AG04450 (cell line): ENCODE results near the gene PPFIBP1. TPM values are rescaled to one million over a fixed set of nuclear protein-coding genes. Genes with fewer than 3 reads are reported as not detected.
"Not testable (repeated sequence)": the region's sequence is repeated elsewhere in the genome, so short reads cannot be mapped to it uniquely, and the experiment has no call there.

Experiments
- CTCF ChIA-PET: fragments of 300-600, 350-600 bp; formaldehyde crosslinking; extraction: SDS; loops from one replicate; lab custom pipeline; 2022; ENCODE audit warnings: antibody characterized with exemption, inconsistent platforms; lab: Charles Lee
- POLR2A ChIA-PET: fragments of 350-600 bp; formaldehyde crosslinking; extraction: SDS; loops from one replicate; lab custom pipeline; 2021; ENCODE audit warnings: antibody characterized with exemption, inconsistent platforms; lab: Yijun Ruan, JAX
- DNase-seq: peaks from one replicate; pipeline ENCODE4 v3.0.0-alpha.2; 2011; ENCODE audit warnings: low read depth, low spot score
- H3K27ac ChIP-seq: one replicate; pipeline ENCODE4 v1.5.1; 2012; ENCODE audit warnings: low read depth, low read length, control low read depth
- H3K27me3 ChIP-seq: one replicate; pipeline ENCODE4 v1.6.0; 2012; ENCODE audit warnings: low read length; ENCODE audit not compliant: control insufficient read depth, insufficient read depth
- H3K4me3 ChIP-seq: 2 replicates; pipeline ENCODE4 v1.5.1; 2011; ENCODE audit warnings: mild to moderate bottlenecking, low read depth, low read length, control low read depth
- H3K9me3 ChIP-seq: 2 replicates; pipeline ENCODE4 v1.5.1; 2012; ENCODE audit warnings: low read length; ENCODE audit not compliant: control insufficient read depth, insufficient read depth
- CTCF ChIP-seq: IDR thresholded peaks from 2 replicates; pipeline ENCODE4 v1.5.1; 2011; ENCODE audit warnings: low read depth, low read length, control low read depth, inconsistent platforms
- polyA plus RNA-seq: library from polyadenylated mRNA; depleted of rRNA; stranded (reverse); fragments of >200 nt; gene quantifications from 2 replicates; pipeline ENCODE4 v1.2.3, GENCODE V29; 2011

The PPFIBP1 gene
- polyA plus RNA-seq, 1 experiment, result 58.3 TPM

DNA sequence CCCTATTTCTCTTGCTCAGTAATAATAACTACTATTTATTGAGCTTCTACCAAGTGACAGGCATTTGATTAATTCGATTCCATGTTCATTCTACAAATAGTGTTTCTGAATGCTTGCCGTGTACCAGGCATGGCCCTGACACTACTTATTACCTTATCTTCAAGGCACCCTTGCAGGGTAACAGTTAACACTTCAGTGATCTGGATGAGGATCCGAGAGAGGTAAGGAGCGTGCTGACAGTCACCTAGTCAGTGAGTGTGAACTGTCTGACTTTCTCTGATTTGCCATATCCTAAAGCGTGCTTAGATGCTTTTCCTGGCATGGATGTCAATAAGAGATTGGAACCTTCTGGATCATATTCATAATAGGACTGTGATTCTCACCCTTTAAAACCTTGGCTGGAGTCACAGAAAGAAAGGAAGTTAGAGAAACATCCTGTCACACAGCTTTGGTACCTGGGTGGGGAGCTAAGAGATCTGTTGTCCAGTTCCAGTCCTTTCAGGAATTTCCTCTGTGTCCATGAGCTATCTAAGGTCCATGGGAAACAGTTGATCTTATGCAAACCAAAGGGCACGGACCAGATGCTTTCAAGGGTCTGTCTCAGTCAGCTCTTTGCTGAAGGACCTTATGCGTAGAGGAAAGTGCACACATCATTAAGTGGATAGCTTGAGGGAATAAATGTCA, 54.8 kb downstream of the PPFIBP1 start:
- no peak for TF ChIP-seq CTCF
- H3K27me3 ChIP-seq, result no peaks in the 10 kb centered on the region
- POLR2A ChIA-PET, result no interaction called here
- no peak overlapping the region for H3K4me3 ChIP-seq
- no peaks in the 10 kb centered on the region for H3K9me3 ChIP-seq
- CTCF ChIA-PET, result no interaction called here
- DNase-seq, result no peak
- H3K27ac ChIP-seq, result no peak overlapping the region

GRCh38 chr12:27580561-27581330, 56.7 kb downstream of the PPFIBP1 start:
- Histone ChIP-seq H3K27me3 (no peaks in the 10 kb centered on the region), H3K27ac (no peak overlapping the region), H3K9me3 (no peaks in the 10 kb centered on the region), H3K4me3 (no peak overlapping the region)
- ChIA-PET CTCF (no interaction called here), POLR2A (no interaction called here)
- no peak for DNase-seq
- TF ChIP-seq CTCF, result no peak

DNA sequence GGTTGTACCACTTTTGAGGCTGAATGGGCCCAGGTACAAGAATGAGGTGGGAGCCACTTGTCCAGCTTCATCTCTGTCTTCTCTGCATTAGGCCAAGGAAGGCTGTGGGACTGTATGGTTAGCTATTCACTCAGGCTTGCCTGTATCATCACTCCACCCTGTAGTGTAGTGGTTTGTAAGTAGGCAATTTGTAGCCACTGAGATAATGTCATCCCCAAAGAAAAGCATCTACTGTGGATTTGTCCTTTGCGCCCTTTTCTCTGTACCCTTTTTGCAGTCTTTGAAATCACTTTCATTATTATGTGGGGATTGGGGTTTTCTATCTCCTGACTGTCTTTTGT, 57.3 kb downstream of the PPFIBP1 start:
- H3K27me3 ChIP-seq, CTCF ChIA-PET, POLR2A ChIA-PET, DNase-seq, H3K9me3 ChIP-seq, H3K27ac ChIP-seq, H3K4me3 ChIP-seq: not testable (repeated sequence)

- H3K27ac ChIP-seq, CTCF ChIA-PET, H3K27me3 ChIP-seq, POLR2A ChIA-PET, H3K4me3 ChIP-seq, DNase-seq, H3K9me3 ChIP-seq: not testable (repeated sequence)
Measured at GRCh38 chr12:27581833-27582232, 57.8 kb downstream of the PPFIBP1 start.

DNA sequence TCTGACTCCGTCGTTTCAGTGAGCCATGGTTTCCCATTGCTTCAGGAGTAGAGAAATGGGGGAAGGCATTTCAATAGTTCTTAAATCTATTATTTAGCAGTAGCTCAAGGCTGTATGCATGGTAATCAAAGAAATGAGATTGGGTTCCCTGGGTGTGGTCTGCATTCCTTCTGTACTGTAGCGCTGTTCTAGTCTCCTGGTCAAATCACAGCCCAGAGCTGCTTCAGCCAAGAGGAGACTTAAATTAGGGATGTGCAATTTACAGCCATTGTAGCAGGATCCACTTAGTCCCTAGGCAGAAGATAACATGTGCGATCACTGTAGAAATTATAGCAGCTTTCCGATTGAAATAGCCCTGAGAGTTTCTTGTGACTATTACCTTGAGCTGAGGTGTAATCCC, 58.4 kb downstream of the PPFIBP1 start:
- H3K4me3 ChIP-seq, H3K9me3 ChIP-seq, POLR2A ChIA-PET, H3K27ac ChIP-seq, DNase-seq, H3K27me3 ChIP-seq: not testable (repeated sequence)
- CTCF ChIA-PET, result interaction anchor here (0.6 kb wide), 1 partner anchor 148 kb away, joined by 7 read pairs; no protein-coding TSS in a partner anchor

DNA sequence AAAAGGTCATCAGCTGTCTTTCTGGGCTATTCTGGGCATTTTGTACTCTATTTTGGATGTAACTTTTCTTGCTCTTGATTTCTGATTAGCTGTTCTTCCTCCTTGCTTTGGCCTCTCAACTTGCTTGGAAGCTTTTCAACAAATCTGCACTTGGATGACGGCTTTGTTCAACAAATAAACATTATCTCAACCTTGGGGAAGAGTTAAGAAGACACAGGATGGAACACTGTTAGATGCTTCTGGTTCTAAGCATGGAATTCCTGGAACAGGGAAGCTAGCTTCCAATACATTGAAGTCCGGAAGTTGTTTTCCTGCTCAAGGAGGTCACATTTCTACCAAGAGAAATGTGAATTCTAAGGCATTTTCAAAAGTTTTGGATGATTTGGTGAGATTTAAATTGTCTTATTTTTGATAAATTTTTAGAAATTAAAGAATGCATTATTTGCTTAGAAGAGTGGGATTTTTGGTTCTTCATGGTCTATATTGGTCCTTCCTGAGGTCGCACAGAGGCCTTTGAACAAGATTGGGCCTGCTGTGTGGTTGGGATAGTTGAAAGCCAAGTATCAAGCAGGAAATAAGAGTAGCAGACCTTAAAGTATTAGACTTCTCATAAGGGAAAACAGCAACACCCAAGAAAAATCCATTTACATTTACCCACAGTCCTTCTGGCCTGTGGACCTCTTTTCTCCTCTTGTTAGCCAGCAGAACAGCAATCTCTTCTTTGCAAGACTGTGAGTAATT, 59.2 kb downstream of the PPFIBP1 start:
- no peak for DNase-seq
- H3K27ac ChIP-seq, result no peak overlapping the region
- no peak for TF ChIP-seq CTCF
- no peaks in the 10 kb centered on the region for H3K27me3 ChIP-seq
- H3K9me3 ChIP-seq, result no peaks in the 10 kb centered on the region
- H3K4me3 ChIP-seq, result no peak overlapping the region
- CTCF ChIA-PET, result interaction anchor here (0.6 kb wide), 1 partner anchor 148 kb away, joined by 7 read pairs; no protein-coding TSS in a partner anchor
- POLR2A ChIA-PET, result no interaction called here
